Measurements from ENCODE around the gene HEMGN.

HEMGN gene

GRCh38 chr9:97938081-97938644, at the start of gene HEMGN:
TSS of gene HEMGN (minus strand) at chr9:97938172. CDS start at chr9:97938136, 36 bp downstream.
- Histone ChIP-seq H3K27me3 (replicated peaks; ENCODE audit: control insufficient read depth, insufficient read depth, low read length) (peaks cover 35% of the 10 kb centered on the region), H3K36me3 (ENCODE audit: control insufficient read depth, insufficient read depth, low read length, severe bottlenecking) (no peaks in the 10 kb centered on the region), H3K9ac (ENCODE audit: low read length) (no peak within 1 kb of the TSS), H3K4me1 (ENCODE audit: control insufficient read depth, insufficient read depth, low read length) (no peaks in the 10 kb centered on the region), H3K4me3 (ENCODE audit: low read length) (no peak within 1 kb of the TSS), H3K9me3 (ENCODE audit: control insufficient read depth, low read length) (no peaks in the 10 kb centered on the region)
- DNase-seq (ENCODE audit: low read depth) = no peak

- no peak for DNase-seq (ENCODE audit: low read depth)
- Histone ChIP-seq H3K36me3 (ENCODE audit: control insufficient read depth, insufficient read depth, low read length, severe bottlenecking) (no peaks in the 10 kb centered on the region), H3K27me3 (replicated peaks; ENCODE audit: control insufficient read depth, insufficient read depth, low read length) (no peaks in the 10 kb centered on the region), H3K4me3 (ENCODE audit: low read length) (no peak overlapping the region), H3K9ac (ENCODE audit: low read length) (no peak overlapping the region), H3K4me1 (ENCODE audit: control insufficient read depth, insufficient read depth, low read length) (peaks cover 27% of the 10 kb centered on the region), H3K9me3 (ENCODE audit: control insufficient read depth, low read length) (no peaks in the 10 kb centered on the region)
Observed at GRCh38 chr9:97987487-97987886, 49.5 kb upstream of the HEMGN start.

DNA sequence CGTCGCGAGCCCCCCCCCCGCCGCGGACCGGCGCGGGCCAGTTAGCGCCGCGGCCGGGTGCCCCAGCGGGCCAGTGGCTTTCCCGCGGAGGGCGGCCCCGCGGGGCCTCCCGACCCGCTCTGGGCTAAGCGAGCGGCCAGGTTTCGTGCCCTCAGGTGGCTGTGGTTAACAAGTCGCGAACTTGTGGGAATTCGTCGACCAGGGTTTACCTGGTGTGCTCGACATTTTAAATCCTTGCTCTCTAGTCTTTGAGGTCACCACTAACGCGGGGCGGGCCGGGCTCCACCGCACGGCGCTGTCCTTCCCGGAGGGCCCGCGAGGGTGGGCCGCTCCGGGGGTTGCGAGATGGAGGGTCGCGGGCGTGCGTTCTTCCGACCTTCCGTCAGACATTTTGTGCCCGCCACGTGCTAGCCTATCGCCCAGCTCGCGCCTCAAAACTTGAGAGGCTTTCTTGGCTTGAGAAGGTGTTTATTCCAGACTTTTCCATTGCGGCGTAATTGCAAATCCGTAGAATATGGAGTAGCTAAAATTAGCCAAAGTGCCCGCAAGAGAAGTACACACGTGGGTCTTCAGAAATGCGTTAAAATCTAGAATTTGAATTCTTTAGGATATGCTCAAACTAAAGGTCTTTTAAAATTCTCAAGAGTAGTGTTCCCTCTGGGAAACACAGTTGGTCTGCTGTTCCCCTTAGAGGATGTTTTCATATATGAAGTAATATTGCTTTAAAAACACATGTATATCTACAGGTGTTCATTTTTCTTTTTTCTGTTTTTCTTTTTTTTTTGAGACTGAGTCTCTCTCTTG, 47.3 kb upstream of the HEMGN start:
- no peaks in the 10 kb centered on the region for H3K27me3 ChIP-seq (replicated peaks; ENCODE audit: control insufficient read depth, insufficient read depth, low read length)
- H3K9me3 ChIP-seq (ENCODE audit: control insufficient read depth, low read length) = no peaks in the 10 kb centered on the region
- no peaks in the 10 kb centered on the region for H3K36me3 ChIP-seq (ENCODE audit: control insufficient read depth, insufficient read depth, low read length, severe bottlenecking)
- H3K9ac ChIP-seq (ENCODE audit: low read length) = peak overlapping the region; percentile 96
- peak; percentile 51 for DNase-seq (ENCODE audit: low read depth)
- H3K4me3 ChIP-seq (ENCODE audit: low read length) = peak overlapping the region; percentile 87
- peaks cover 45% of the 10 kb centered on the region for H3K4me1 ChIP-seq (ENCODE audit: control insufficient read depth, insufficient read depth, low read length)

DNA sequence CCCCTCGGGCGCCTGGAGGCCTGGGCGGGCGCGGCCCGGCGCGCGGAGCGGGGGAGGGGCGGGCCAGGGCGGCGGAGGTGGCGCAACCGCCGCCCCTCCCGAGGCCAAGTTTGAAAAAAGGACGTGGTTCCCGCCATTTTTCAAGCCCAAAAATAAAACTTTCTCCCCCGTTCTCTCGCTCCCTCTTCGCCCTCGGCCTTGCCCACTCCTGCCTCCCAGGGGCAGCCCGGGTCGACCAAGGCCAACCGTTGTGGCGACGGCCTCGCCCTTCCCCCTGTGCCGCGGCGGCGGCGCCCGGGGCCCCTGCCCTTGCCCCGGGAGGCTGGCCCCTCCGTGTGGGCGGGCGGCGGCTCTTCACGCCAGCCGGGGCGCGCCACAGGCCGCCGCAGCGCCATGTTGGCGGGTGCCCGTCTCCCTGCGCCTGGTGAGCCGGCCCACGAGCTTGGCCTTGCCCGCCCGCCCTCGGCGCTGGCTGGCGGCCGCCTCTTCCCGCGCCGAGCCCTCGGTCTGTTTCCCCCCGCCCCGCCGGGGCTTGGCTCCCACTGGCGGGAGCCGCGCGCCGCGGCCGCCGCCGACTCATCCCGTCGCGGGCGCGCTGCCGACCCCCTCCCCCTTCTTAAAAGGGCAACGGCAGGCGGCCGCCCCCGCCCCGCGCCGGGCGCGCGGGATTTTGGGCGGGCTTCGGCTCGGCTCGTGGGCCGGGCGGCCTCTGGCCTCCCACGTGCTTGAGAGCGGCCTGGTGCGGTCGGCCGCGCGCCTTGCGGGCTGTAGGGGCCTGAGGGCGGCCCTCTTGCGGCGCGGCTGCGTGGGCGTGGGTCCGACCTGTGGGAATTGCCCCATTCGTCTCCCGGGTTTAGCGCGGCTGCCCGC, 46.5 kb upstream of the HEMGN start:
- Histone ChIP-seq H3K9me3 (ENCODE audit: control insufficient read depth, low read length) (no peaks in the 10 kb centered on the region), H3K27me3 (replicated peaks; ENCODE audit: control insufficient read depth, insufficient read depth, low read length) (no peaks in the 10 kb centered on the region), H3K36me3 (ENCODE audit: control insufficient read depth, insufficient read depth, low read length, severe bottlenecking) (no peaks in the 10 kb centered on the region), H3K4me1 (ENCODE audit: control insufficient read depth, insufficient read depth, low read length) (peaks cover 41% of the 10 kb centered on the region), H3K4me3 (ENCODE audit: low read length) (peak overlapping the region; percentile 87), H3K9ac (ENCODE audit: low read length) (peak overlapping the region; percentile 96)
- peak; percentile 84 for DNase-seq (ENCODE audit: low read depth)

DNA sequence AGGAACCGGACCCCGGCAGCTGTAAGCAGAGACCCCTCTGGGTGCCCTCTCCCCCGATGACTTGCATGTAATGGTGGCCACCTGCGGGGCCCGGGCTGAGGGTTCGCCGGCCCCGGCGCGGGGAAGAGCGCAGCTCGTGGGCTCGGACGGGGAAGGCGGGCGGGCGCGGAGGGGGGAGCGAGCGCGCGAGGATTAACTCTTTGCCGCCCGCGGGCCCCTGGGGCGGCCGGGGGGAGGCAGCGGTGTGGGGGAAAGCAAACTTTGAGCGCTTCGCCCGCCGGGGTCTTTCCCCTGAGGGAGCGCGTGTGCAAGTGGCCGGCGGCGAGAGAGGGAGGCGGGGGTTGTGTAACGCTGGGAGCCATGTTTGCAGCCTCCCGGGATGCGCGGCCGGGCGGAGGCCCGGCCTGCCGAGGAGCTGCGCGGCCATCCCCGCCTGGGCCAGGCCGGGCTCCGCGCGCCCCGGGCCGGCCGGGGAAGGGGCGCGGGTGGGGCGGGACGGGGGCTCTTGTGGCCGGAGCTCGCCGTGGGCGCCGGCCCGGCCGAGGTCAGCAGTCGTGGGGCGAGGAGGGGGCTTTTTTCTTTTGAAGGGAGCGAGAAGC, 45.7 kb upstream of the HEMGN start:
- Histone ChIP-seq H3K9me3 (ENCODE audit: control insufficient read depth, low read length) (no peaks in the 10 kb centered on the region), H3K4me1 (ENCODE audit: control insufficient read depth, insufficient read depth, low read length) (peaks cover 37% of the 10 kb centered on the region), H3K36me3 (ENCODE audit: control insufficient read depth, insufficient read depth, low read length, severe bottlenecking) (no peaks in the 10 kb centered on the region), H3K4me3 (ENCODE audit: low read length) (peak overlapping the region; percentile 87), H3K9ac (ENCODE audit: low read length) (peak overlapping the region; percentile 96), H3K27me3 (replicated peaks; ENCODE audit: control insufficient read depth, insufficient read depth, low read length) (no peaks in the 10 kb centered on the region)
- DNase-seq (ENCODE audit: low read depth) = peak; percentile 75

DNA sequence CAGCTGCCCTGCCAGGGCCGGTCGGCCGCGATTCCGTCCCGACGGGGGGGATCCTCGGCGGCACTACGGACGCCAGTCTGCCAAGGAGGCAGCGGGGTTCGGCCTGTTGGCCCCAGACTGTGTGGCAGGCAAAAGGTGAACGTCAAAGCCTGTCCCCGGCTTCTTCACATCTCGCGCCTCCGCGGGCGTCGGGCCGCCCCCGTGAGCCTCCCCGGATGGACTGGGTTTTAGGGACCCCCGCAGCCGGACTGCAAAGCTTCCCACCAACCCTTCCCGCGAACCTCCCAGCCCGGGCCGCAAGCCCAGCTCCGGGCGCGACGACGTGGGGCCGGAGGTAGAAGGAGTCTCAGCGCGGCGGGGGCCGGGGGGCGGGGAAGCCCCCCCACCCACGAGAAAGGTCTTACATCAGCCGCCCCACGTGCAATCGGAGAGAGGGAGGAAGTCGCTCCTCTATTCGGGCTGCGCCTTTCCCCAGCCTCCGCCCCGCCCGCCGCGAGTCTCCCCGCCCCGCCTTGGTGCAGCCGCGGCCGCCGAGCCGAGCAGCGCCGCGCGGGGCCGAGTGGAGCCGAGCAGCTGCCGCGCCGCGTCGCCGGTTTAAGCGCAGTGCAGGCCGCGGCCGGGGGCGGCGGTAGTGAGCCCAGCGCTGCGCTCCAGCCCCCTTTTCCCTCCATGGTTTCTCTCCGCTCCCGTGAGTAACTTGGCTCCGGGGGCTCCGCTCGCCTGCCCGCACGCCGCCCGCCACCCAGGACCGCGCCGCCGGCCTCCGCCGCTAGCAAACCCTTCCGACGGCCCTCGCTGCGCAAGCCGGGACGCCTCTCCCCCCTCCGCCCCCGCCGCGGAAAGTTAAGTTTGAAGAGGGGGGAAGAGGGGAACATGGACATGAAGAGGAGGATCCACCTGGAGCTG, 45.0 kb upstream of the HEMGN start, which contains the start of gene ANP32B:
Gene ANP32B (plus strand): TSS at position 659 of the 906 bp plus-strand sequence. CDS start 215 bp downstream, at position 874.
- DNase-seq (ENCODE audit: low read depth) = peak; percentile 97
- Histone ChIP-seq H3K4me3 (ENCODE audit: low read length) (peak within 1 kb of the TSS; percentile 87), H3K9ac (ENCODE audit: low read length) (peak within 1 kb of the TSS; percentile 96), H3K9me3 (ENCODE audit: control insufficient read depth, low read length) (no peaks in the 10 kb centered on the region), H3K27me3 (replicated peaks; ENCODE audit: control insufficient read depth, insufficient read depth, low read length) (no peaks in the 10 kb centered on the region), H3K4me1 (ENCODE audit: control insufficient read depth, insufficient read depth, low read length) (peaks cover 37% of the 10 kb centered on the region), H3K36me3 (ENCODE audit: control insufficient read depth, insufficient read depth, low read length, severe bottlenecking) (no peaks in the 10 kb centered on the region)

GRCh38 chr9:97981846-97982682, 44.1 kb upstream of the HEMGN start:
- Histone ChIP-seq H3K9ac (ENCODE audit: low read length) (peak overlapping the region; percentile 96), H3K4me3 (ENCODE audit: low read length) (peak overlapping the region; percentile 87), H3K4me1 (ENCODE audit: control insufficient read depth, insufficient read depth, low read length) (peaks cover 37% of the 10 kb centered on the region), H3K27me3 (replicated peaks; ENCODE audit: control insufficient read depth, insufficient read depth, low read length) (no peaks in the 10 kb centered on the region), H3K9me3 (ENCODE audit: control insufficient read depth, low read length) (no peaks in the 10 kb centered on the region), H3K36me3 (ENCODE audit: control insufficient read depth, insufficient read depth, low read length, severe bottlenecking) (no peaks in the 10 kb centered on the region)
- DNase-seq (ENCODE audit: low read depth) = no peak

- DNase-seq (ENCODE audit: low read depth) = no peak
- no peaks in the 10 kb centered on the region for H3K9me3 ChIP-seq (ENCODE audit: control insufficient read depth, low read length)
- peak overlapping the region; percentile 96 for H3K9ac ChIP-seq (ENCODE audit: low read length)
- H3K36me3 ChIP-seq (ENCODE audit: control insufficient read depth, insufficient read depth, low read length, severe bottlenecking) = no peaks in the 10 kb centered on the region
- peaks cover 33% of the 10 kb centered on the region for H3K4me1 ChIP-seq (ENCODE audit: control insufficient read depth, insufficient read depth, low read length)
- peak overlapping the region; percentile 87 for H3K4me3 ChIP-seq (ENCODE audit: low read length)
- no peaks in the 10 kb centered on the region for H3K27me3 ChIP-seq (replicated peaks; ENCODE audit: control insufficient read depth, insufficient read depth, low read length)
Observed at GRCh38 chr9:97980918-97981845, 43.2 kb upstream of the HEMGN start.

- Histone ChIP-seq H3K9ac (ENCODE audit: low read length) (peak overlapping the region; percentile 96), H3K4me3 (ENCODE audit: low read length) (peak overlapping the region; percentile 87), H3K36me3 (ENCODE audit: control insufficient read depth, insufficient read depth, low read length, severe bottlenecking) (no peaks in the 10 kb centered on the region), H3K27me3 (replicated peaks; ENCODE audit: control insufficient read depth, insufficient read depth, low read length) (no peaks in the 10 kb centered on the region), H3K9me3 (ENCODE audit: control insufficient read depth, low read length) (no peaks in the 10 kb centered on the region), H3K4me1 (ENCODE audit: control insufficient read depth, insufficient read depth, low read length) (peaks cover 30% of the 10 kb centered on the region)
- no peak for DNase-seq (ENCODE audit: low read depth)
Observed at GRCh38 chr9:97980479-97980803, 42.5 kb upstream of the HEMGN start.

Data from adipocyte (in vitro differentiated cells).